Stimulated activated memory B cell treated with anti-CD40 and anti-IgM and Interleukin-4, amounts not matched to agents 10 μg/mL and 1 μg/mL and 100 μg/mL, for 72 hours (primary cell): Measurements from ENCODE around the gene CILP2.

Experiments used
- ATAC-seq: fragments of 150-1000 bp; cut with Tn5 transposase; 2 replicates; pipeline ENCODE4 v1.10.0; 2021
- H3K27ac Mint-ChIP-seq: one replicate; pipeline ENCODE4 v1.8.0; 2022; ENCODE audit warnings: mild to moderate bottlenecking, mixed read lengths
- H3K27me3 Mint-ChIP-seq: one replicate; pipeline ENCODE4 v1.8.0; 2022; ENCODE audit warnings: mixed read lengths
- H3K36me3 Mint-ChIP-seq: one replicate; pipeline ENCODE4 v1.8.0; 2022; ENCODE audit warnings: mixed read lengths
- H3K4me1 Mint-ChIP-seq: one replicate; pipeline ENCODE4 v1.8.0; 2022; ENCODE audit warnings: mixed read lengths
- H3K4me3 Mint-ChIP-seq: one replicate; pipeline ENCODE4 v1.8.0; 2022; ENCODE audit warnings: mild to moderate bottlenecking, moderate library complexity, mixed read lengths
- H3K9me3 Mint-ChIP-seq: one replicate; pipeline ENCODE4 v1.8.0; 2022; ENCODE audit warnings: mixed read lengths

The CILP2 gene

GRCh38 chr19:19515642-19516519 lies 22.2 kb upstream of the CILP2 start, which contains the start of gene NDUFA13:
Gene NDUFA13, plus strand, starts transcription at chr19:19516225. Its CDS starts 14 bp downstream, at chr19:19516239.
- Mint-ChIP-seq H3K36me3 (peaks cover 19% of the 10 kb centered on the region), H3K4me3 (peak within 1 kb of the TSS; percentile 82), H3K4me1 (peaks cover 31% of the 10 kb centered on the region), H3K27me3 (no peaks in the 10 kb centered on the region), H3K9me3 (no peaks in the 10 kb centered on the region), H3K27ac (peak within 1 kb of the TSS; percentile 97)
- ATAC-seq, result peak; percentile 97

- Mint-ChIP-seq H3K36me3 (peaks cover 22% of the 10 kb centered on the region), H3K27me3 (no peaks in the 10 kb centered on the region), H3K4me3 (peak overlapping the region; percentile 82), H3K9me3 (no peaks in the 10 kb centered on the region), H3K27ac (peak overlapping the region; percentile 97), H3K4me1 (peaks cover 33% of the 10 kb centered on the region)
- ATAC-seq, result no peak
These were observed 20.8 kb upstream of the CILP2 start for GRCh38 chr19:19517235-19517619.

DNA sequence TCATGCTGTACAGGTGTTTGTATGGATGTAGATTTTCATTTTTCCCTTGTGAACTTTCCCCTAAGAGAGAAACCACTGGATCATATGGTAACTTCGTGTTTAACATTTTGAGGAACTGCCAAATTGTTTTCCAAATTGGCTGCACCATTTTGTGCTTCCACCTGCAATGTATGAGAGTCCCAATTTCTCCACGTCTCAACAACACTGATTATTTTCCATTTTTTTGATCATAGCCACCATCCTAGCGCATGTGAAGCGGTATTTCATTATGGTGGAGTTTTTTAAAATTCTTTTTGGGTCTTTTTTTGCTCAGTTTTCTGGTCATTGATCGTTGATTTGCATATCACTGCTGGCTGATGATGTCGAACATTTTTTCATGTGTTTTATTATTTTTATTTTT lies 17.1 kb upstream of the CILP2 start:
- Mint-ChIP-seq H3K27ac (no peak overlapping the region), H3K4me1 (peaks cover 53% of the 10 kb centered on the region), H3K4me3 (no peak overlapping the region), H3K9me3 (no peaks in the 10 kb centered on the region), H3K27me3 (no peaks in the 10 kb centered on the region), H3K36me3 (peaks cover 22% of the 10 kb centered on the region)
- no peak for ATAC-seq

DNA sequence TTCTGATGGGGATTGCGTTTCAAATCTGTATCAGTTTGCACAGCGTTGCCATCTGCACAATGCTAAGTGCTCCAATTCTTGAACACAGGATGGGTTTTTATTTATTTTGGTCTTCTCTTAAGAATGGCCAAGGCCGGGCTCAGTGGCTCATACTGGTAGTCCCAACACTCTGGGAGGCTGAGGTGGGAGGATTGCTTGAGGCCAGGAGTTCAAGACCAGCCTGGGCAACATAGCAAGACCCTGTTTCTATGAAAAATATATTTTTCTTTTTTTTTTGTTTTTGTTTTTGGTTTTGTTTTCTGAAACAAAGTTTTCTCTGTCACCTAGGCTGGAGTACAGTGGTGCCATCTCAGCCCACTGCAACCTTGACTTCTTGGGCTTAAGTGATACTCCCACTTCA lies 14.9 kb upstream of the CILP2 start:
- no peak overlapping the region for H3K27ac Mint-ChIP-seq
- H3K9me3 Mint-ChIP-seq, result no peaks in the 10 kb centered on the region
- H3K4me1 Mint-ChIP-seq, result peaks cover 53% of the 10 kb centered on the region
- peaks cover 32% of the 10 kb centered on the region for H3K36me3 Mint-ChIP-seq
- H3K27me3 Mint-ChIP-seq, result no peaks in the 10 kb centered on the region
- H3K4me3 Mint-ChIP-seq, result no peak overlapping the region
- ATAC-seq, result no peak

- H3K4me1 Mint-ChIP-seq, result peaks cover 49% of the 10 kb centered on the region
- H3K9me3 Mint-ChIP-seq, result no peaks in the 10 kb centered on the region
- ATAC-seq, result peak; percentile 63
- H3K27ac Mint-ChIP-seq, result peak overlapping the region; percentile 55
- H3K27me3 Mint-ChIP-seq, result no peaks in the 10 kb centered on the region
- peak overlapping the region; percentile 50 for H3K4me3 Mint-ChIP-seq
- H3K36me3 Mint-ChIP-seq, result peaks cover 35% of the 10 kb centered on the region
These were observed 14.0 kb upstream of the CILP2 start for GRCh38 chr19:19524053-19524452.

DNA sequence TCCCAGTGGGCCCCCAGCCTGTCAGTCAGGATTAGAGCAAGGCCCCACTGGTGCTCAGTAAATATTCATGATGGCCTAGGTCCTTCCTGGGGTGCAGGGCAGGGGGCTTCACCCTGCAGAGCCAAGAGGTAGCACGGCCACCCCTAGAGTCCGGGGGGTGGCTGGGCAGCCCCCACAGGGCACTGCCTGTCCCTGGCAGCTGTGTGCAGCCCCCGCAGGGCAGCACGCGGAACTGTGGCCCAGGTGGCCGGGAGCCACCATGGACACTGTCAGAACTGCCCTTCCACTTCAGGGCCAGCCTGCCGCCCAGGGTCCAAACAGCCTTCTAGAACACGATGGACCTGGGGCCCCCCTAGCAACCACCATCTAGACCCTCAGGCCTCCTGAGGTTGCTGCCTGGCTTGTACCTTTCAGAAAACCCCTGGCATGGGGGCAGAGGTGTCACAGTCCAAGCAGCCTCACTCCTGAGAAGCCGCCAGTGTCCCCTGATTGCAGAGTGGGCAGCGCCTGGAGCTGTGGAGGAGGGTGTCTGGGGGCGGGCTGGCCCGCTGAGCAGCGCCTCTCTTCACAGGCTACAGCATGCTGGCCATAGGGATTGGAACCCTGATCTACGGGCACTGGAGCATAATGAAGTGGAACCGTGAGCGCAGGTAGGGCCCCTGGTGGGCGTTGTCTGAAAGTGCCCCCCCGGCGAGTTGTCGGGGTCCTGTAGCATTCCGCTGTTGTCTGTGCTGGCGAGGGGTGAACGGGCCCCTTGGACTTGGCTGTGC lies 12.3 kb upstream of the CILP2 start:
- Mint-ChIP-seq H3K4me1 (peaks cover 32% of the 10 kb centered on the region), H3K27me3 (no peaks in the 10 kb centered on the region), H3K4me3 (no peak overlapping the region), H3K27ac (peak overlapping the region; percentile 22), H3K36me3 (peaks cover 20% of the 10 kb centered on the region), H3K9me3 (no peaks in the 10 kb centered on the region)
- no peak for ATAC-seq

- no peaks in the 10 kb centered on the region for H3K9me3 Mint-ChIP-seq
- H3K4me3 Mint-ChIP-seq, result no peak overlapping the region
- peak overlapping the region; percentile 22 for H3K27ac Mint-ChIP-seq
- H3K27me3 Mint-ChIP-seq, result no peaks in the 10 kb centered on the region
- H3K4me1 Mint-ChIP-seq, result peaks cover 29% of the 10 kb centered on the region
- peaks cover 20% of the 10 kb centered on the region for H3K36me3 Mint-ChIP-seq
- no peak for ATAC-seq
These were observed 11.3 kb upstream of the CILP2 start for GRCh38 chr19:19526581-19527370.

DNA sequence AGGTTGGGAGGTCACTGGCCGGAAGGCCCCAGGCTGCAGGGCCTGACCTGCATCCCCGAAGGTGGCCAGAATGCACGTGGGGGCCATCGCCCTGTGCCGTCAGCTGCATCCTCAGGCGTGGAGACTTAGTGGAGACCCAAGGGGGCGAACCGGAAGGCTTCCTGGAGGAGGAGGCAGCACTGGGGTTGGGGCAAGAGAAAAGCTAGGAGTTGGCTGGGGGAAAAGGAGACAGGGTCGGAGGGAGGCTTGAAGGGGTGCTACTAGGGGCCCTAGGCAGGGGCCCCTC lies 10.8 kb upstream of the CILP2 start:
- Mint-ChIP-seq H3K4me3 (no peak overlapping the region), H3K27ac (no peak overlapping the region), H3K36me3 (peaks cover 20% of the 10 kb centered on the region), H3K4me1 (peaks cover 34% of the 10 kb centered on the region), H3K9me3 (no peaks in the 10 kb centered on the region), H3K27me3 (no peaks in the 10 kb centered on the region)
- no peak for ATAC-seq

DNA sequence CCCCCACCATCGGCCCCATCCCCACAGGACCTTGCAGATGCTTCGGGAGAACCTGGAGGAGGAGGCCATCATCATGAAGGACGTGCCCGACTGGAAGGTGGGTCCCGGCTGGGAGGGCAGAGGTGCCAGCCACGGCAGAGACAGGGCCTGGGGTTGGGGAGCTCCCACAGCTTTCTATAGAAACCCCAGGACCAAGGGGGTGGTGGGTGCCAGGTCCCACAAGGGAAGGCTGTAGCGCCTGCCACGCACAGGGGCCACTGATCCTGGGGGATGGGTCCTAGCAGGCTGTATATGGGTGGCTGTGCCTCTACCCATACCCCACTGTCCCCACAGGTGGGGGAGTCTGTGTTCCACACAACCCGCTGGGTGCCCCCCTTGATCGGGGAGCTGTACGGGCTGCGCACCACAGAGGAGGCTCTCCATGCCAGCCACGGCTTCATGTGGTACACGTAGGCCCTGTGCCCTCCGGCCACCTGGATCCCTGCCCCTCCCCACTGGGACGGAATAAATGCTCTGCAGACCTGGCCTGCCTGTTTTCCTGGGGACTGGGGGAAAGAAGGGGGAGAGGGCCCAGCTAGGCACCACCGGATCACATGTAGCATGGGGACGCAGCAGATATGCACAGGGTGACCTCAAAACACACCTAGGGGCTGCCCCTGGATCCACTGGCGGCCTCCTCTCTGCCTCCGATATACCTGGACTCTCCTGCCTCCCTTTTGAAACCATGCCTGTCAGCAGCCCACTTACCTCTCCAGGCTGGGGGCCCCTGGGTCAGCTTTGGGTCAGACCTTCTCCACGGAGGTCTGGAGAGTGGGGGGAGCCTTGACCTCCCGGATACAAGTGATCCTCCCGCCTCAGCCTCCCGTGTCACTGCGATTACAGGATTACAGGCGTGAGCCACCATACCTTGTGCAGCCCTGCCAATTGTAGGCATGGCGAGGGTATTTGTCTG lies 10.1 kb upstream of the CILP2 start:
- Mint-ChIP-seq H3K36me3 (peaks cover 20% of the 10 kb centered on the region), H3K9me3 (no peaks in the 10 kb centered on the region), H3K27ac (no peak overlapping the region), H3K4me1 (peaks cover 35% of the 10 kb centered on the region), H3K27me3 (no peaks in the 10 kb centered on the region), H3K4me3 (no peak overlapping the region)
- no peak for ATAC-seq

DNA sequence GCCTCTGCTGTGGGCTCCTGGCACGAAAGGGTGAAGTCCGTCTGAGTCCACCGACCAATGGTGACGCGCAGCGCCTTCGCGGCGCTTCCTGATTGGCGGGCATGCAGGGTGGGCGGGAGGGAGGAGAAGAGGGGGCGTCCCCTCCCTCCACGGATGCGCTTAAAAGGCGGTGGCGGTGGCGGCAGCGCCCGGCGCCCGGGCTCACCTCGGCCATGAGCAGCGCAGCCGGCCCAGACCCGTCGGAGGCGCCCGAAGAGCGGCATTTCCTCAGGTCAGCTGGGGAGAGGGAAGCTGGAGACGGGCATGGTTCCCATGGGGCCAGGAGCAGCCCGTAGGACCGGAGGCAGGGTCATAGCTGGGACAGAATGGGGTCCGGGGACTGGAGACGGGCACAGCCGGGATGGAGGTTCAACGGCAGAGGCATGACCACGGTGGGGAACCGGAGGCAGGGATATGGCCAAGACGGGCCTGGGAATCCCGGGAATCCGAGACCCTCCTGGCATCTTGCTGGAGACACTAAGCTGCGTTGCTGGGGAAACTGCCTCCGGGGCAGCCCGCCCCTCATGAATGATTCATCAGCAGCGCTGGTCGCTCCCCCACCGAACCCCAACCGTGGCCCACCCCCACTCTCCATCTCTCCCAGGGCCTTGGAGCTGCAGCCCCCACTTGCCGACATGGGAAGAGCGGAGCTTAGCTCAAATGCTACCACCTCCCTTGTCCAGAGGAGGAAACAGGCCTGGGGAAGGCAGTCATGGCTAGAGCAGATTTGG lies 9.2 kb upstream of the CILP2 start, which contains the start of gene YJEFN3:
YJEFN3 (plus strand) TSS at position 191 of the 770 bp plus-strand sequence; CDS start at position 213, 22 bp downstream.
- Mint-ChIP-seq H3K4me1 (peaks cover 32% of the 10 kb centered on the region), H3K36me3 (peaks cover 20% of the 10 kb centered on the region), H3K9me3 (no peaks in the 10 kb centered on the region), H3K27ac (no peak within 1 kb of the TSS), H3K4me3 (no peak within 1 kb of the TSS), H3K27me3 (no peaks in the 10 kb centered on the region)
- ATAC-seq, result no peak

DNA sequence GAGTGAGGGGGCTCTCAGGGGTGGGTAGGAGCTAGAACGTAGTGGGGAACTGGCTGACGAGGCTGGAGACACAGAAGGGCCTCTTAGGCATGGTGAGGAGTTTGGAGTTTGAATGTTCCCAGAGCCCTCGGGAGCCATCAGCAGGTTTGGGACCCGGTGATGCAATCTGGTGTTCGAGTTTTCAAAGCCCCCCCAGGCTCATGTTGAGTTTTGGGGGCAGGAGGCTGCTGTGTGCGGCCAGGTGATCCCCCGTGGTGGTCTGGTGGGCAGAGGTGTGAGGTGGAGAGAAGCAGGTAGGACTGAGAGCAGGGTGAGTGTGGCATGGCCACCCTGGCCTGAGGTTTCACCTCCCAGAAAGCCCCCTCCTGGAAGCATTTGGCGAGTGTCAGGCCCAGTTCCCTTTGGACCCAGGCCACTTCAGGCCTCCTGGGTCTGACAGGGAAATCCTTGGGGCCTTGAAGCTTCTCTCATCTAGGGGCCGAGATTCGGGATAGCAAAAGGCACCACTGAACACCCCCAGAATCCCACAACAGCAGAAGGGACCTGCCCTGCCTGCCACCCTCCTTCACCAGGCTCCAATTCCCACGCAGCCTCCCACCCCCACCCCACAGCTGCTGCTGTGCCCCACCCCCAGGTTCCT lies 8.2 kb upstream of the CILP2 start:
- H3K4me1 Mint-ChIP-seq, result peaks cover 22% of the 10 kb centered on the region
- no peaks in the 10 kb centered on the region for H3K27me3 Mint-ChIP-seq
- no peak for ATAC-seq
- H3K9me3 Mint-ChIP-seq, result no peaks in the 10 kb centered on the region
- peaks cover 20% of the 10 kb centered on the region for H3K36me3 Mint-ChIP-seq
- no peak overlapping the region for H3K4me3 Mint-ChIP-seq
- H3K27ac Mint-ChIP-seq, result no peak overlapping the region

DNA sequence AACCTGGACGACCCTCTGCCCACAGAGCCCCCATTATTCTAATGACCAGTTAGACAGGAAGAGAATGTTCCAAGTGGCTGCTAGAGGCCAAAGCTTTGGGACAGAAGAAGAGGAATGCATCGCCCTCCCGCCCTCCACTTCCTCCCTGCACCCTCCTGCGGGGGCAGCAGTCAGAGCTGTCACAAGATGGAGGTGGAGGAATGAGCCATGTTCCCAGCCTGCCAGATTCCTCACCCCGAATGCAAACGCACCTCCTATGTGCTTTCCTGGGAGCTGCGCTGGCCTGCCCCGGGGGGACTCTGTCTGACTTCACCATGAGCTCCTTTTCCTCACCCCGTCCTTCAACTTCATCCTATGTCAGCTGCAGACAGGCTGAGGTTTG lies 7.7 kb upstream of the CILP2 start:
- Mint-ChIP-seq H3K27ac (peak overlapping the region; percentile 14), H3K4me3 (no peak overlapping the region), H3K9me3 (no peaks in the 10 kb centered on the region), H3K4me1 (peaks cover 17% of the 10 kb centered on the region), H3K27me3 (no peaks in the 10 kb centered on the region), H3K36me3 (peaks cover 20% of the 10 kb centered on the region)
- ATAC-seq, result no peak

DNA sequence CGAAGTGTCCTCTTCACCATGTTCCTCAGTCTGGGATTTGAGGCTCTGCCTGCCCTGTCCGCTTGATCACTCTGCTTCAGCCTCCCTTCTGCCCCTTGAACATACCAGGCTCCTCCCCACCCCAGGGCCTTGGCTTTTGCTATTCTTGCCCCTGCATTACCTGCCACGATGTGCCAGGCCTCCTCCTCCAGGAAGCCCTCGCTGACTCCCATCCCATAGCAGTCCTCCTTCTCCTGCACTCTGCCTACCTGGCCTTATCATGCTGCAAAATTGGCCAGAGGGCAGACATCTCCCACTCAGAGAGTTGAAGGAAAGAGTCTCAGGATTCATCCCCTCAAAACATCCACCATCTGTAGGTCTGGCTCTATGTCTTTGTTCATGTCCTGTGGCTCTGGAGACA lies 7.2 kb upstream of the CILP2 start:
- H3K36me3 Mint-ChIP-seq, result peaks cover 20% of the 10 kb centered on the region
- no peaks in the 10 kb centered on the region for H3K9me3 Mint-ChIP-seq
- no peak overlapping the region for H3K4me3 Mint-ChIP-seq
- H3K27ac Mint-ChIP-seq, result peak overlapping the region; percentile 14
- ATAC-seq, result no peak
- no peaks in the 10 kb centered on the region for H3K27me3 Mint-ChIP-seq
- peaks cover 16% of the 10 kb centered on the region for H3K4me1 Mint-ChIP-seq
